Choroid plexus epithelial cell (primary cell): Measurements from ENCODE around the gene PLEKHG5.

ENCODE experiments used
- DNase-seq: peaks from one replicate; pipeline ENCODE4 v3.0.0-alpha.2; 2010; ENCODE audit warnings: low read depth
- H3K4me3 ChIP-seq: 2 replicates; pipeline ENCODE4 v1.5.1; 2011; ENCODE audit warnings: low read depth, mild to moderate bottlenecking, control low read depth, low read length, moderate library complexity
- CTCF ChIP-seq: conservative IDR thresholded peaks from 2 replicates; pipeline ENCODE4 v1.5.1; 2011; ENCODE audit warnings: low read depth, mild to moderate bottlenecking, control low read depth, inconsistent platforms, low read length, moderate library complexity

Gene PLEKHG5

GRCh38 chr1:6464514-6464836, 27.0 kb downstream of the PLEKHG5 start:
- H3K4me3 ChIP-seq: no peak overlapping the region
- no peak for DNase-seq
- TF ChIP-seq CTCF: no peak

GRCh38 chr1:6463120-6463412, 28.4 kb downstream of the PLEKHG5 start:
- no peak overlapping the region for H3K4me3 ChIP-seq
- DNase-seq: no peak
- no peak for TF ChIP-seq CTCF

- H3K4me3 ChIP-seq: no peak overlapping the region
- TF ChIP-seq CTCF: no peak
- no peak for DNase-seq
These were observed 28.9 kb downstream of the PLEKHG5 start for GRCh38 chr1:6462412-6463119.

- no peak for TF ChIP-seq CTCF
- no peak for DNase-seq
- no peak overlapping the region for H3K4me3 ChIP-seq
These were observed 29.7 kb downstream of the PLEKHG5 start for GRCh38 chr1:6461538-6462411.

GRCh38 chr1:6461051-6461530, 30.4 kb downstream of the PLEKHG5 start:
- DNase-seq: no peak
- peak overlapping the region; percentile 31 for H3K4me3 ChIP-seq
- TF ChIP-seq CTCF: no peak

- peak; percentile 24 for DNase-seq
- TF ChIP-seq CTCF: no peak
- H3K4me3 ChIP-seq: peak overlapping the region; percentile 31
These were observed 31.0 kb downstream of the PLEKHG5 start for GRCh38 chr1:6460301-6461050.
